Astrocyte (in vitro differentiated cells and primary cell): ENCODE data around the gene ZFHX3. TPM values are rescaled to one million over a fixed set of nuclear protein-coding genes. Genes with fewer than 3 reads are reported as not detected.

Experiments used
- DNase-seq: peaks from one replicate; pipeline ENCODE4 v3.0.0-alpha.2; 2010; ENCODE audit warnings: low read depth
- FAIRE-seq: peaks from 2 replicates; lab custom pipeline; 2011; peaks lifted over from hg19 to GRCh38; lab: Jason Lieb, UNC
- H2AFZ ChIP-seq: 2 replicates; pipeline ENCODE4 v1.6.0; 2012; ENCODE audit warnings: low read depth, low read length, inconsistent platforms
- H3K27ac ChIP-seq: 2 replicates; pipeline ENCODE4 v1.5.1; 2011; ENCODE audit warnings: low read depth, low read length, inconsistent platforms
- H3K27me3 ChIP-seq: 2 replicates; pipeline ENCODE4 v1.6.0; 2011; ENCODE audit warnings: low read length, inconsistent platforms; ENCODE audit not compliant: insufficient read depth
- H3K36me3 ChIP-seq: 2 replicates; pipeline ENCODE4 v1.5.1; 2011; ENCODE audit warnings: low read length, inconsistent platforms; ENCODE audit not compliant: insufficient read depth
- H3K4me1 ChIP-seq: 2 replicates; pipeline ENCODE4 v1.5.1; 2011; ENCODE audit warnings: low read length, inconsistent platforms; ENCODE audit not compliant: insufficient read depth
- H3K4me2 ChIP-seq: 2 replicates; pipeline ENCODE4 v1.6.0; 2012; ENCODE audit warnings: low read length, inconsistent platforms
- H3K4me3 ChIP-seq: 2 replicates; pipeline ENCODE4 v1.5.1; 2011; ENCODE audit warnings: low read depth, mild to moderate bottlenecking, low read length, inconsistent platforms; ENCODE audit not compliant: insufficient read depth
- H3K79me2 ChIP-seq: 2 replicates; pipeline ENCODE4 v1.6.0; 2012; ENCODE audit warnings: mild to moderate bottlenecking, low read length, inconsistent platforms; ENCODE audit not compliant: insufficient read depth
- H3K9ac ChIP-seq: 2 replicates; pipeline ENCODE4 v1.6.0; 2012; ENCODE audit warnings: mild to moderate bottlenecking, low read length, inconsistent platforms
- H3K9me3 ChIP-seq: 2 replicates; pipeline ENCODE4 v1.5.1; 2012; ENCODE audit warnings: low read depth, mild to moderate bottlenecking, low read length, inconsistent platforms; ENCODE audit not compliant: insufficient read depth
- H4K20me1 ChIP-seq: 2 replicates; pipeline ENCODE4 v1.6.0; 2012; ENCODE audit warnings: low read length, inconsistent platforms; ENCODE audit not compliant: insufficient read depth
- H3K27ac Mint-ChIP-seq: one replicate; pipeline ENCODE4 v1.8.0; 2021; ENCODE audit warnings: mild to moderate bottlenecking, mixed read lengths; ENCODE audit not compliant: unreplicated experiment
- H3K27me3 Mint-ChIP-seq: one replicate; pipeline ENCODE4 v1.8.0; 2021; ENCODE audit warnings: low read depth, mixed read lengths; ENCODE audit not compliant: unreplicated experiment
- H3K36me3 Mint-ChIP-seq: one replicate; pipeline ENCODE4 v1.8.0; 2021; ENCODE audit warnings: low read depth, mixed read lengths; ENCODE audit not compliant: unreplicated experiment
- H3K4me1 Mint-ChIP-seq: one replicate; pipeline ENCODE4 v1.8.0; 2021; ENCODE audit warnings: low read depth, mixed read lengths; ENCODE audit not compliant: unreplicated experiment
- H3K4me3 Mint-ChIP-seq: one replicate; pipeline ENCODE4 v1.8.0; 2021; ENCODE audit warnings: mild to moderate bottlenecking, moderate library complexity, mixed read lengths; ENCODE audit not compliant: unreplicated experiment
- H3K9me3 Mint-ChIP-seq: one replicate; pipeline ENCODE4 v1.8.0; 2021; ENCODE audit warnings: mild to moderate bottlenecking, mixed read lengths; ENCODE audit not compliant: unreplicated experiment
- CTCF ChIP-seq: IDR thresholded peaks from 2 replicates; pipeline ENCODE4 v1.5.1; 2011; ENCODE audit warnings: low read depth, mild to moderate bottlenecking, inconsistent platforms, low read length, moderate library complexity; ENCODE audit not compliant: insufficient read depth
- EZH2 ChIP-seq: IDR thresholded peaks from 2 replicates; pipeline ENCODE4 v1.6.1; 2012; ENCODE audit warnings: mild to moderate bottlenecking, low read length, inconsistent platforms; ENCODE audit not compliant: insufficient read depth
- total RNA-seq: library from RNA; stranded (reverse); gene quantifications from 2 replicates; pipeline ENCODE4 v1.2.1, GENCODE V29; 2021

Gene ZFHX3
- total RNA-seq, 1 donor from 2014 or later, result 19.7 TPM

GRCh38 chr16:72833482-72833881, 214.4 kb downstream of the ZFHX3 start:
- Histone ChIP-seq H3K4me3 (no peak overlapping the region), H3K79me2 (no peaks in the 10 kb centered on the region), H3K4me2 (no peak overlapping the region), H3K4me1 (peaks cover 7% of the 10 kb centered on the region), H3K27ac (no peak overlapping the region), H2AFZ (no peak overlapping the region), H4K20me1 (peaks cover 26% of the 10 kb centered on the region), H3K36me3 (no peaks in the 10 kb centered on the region), H3K9me3 (no peaks in the 10 kb centered on the region), H3K9ac (no peak overlapping the region), H3K27me3 (no peaks in the 10 kb centered on the region)
- no peaks in the 10 kb centered on the region for H3K27me3 Mint-ChIP-seq
- FAIRE-seq (no peak), DNase-seq (no peak)
- no peaks in the 10 kb centered on the region for H3K9me3 Mint-ChIP-seq
- H3K27ac Mint-ChIP-seq, result no peak overlapping the region
- peaks cover 5% of the 10 kb centered on the region for H3K36me3 Mint-ChIP-seq
- H3K4me1 Mint-ChIP-seq, result peaks cover 31% of the 10 kb centered on the region
- no peak for TF ChIP-seq CTCF
- no peak for TF ChIP-seq EZH2
- H3K4me3 Mint-ChIP-seq, result no peak overlapping the region

GRCh38 chr16:72832621-72833248, 215.2 kb downstream of the ZFHX3 start:
- Histone ChIP-seq H3K4me1 (peaks cover 4% of the 10 kb centered on the region), H3K36me3 (no peaks in the 10 kb centered on the region), H3K9me3 (no peaks in the 10 kb centered on the region), H3K9ac (no peak overlapping the region), H3K27ac (no peak overlapping the region), H3K4me3 (no peak overlapping the region), H2AFZ (no peak overlapping the region), H3K4me2 (no peak overlapping the region), H3K27me3 (no peaks in the 10 kb centered on the region), H3K79me2 (no peaks in the 10 kb centered on the region), H4K20me1 (peaks cover 26% of the 10 kb centered on the region)
- Mint-ChIP-seq H3K9me3 (no peaks in the 10 kb centered on the region), H3K27me3 (no peaks in the 10 kb centered on the region), H3K27ac (no peak overlapping the region), H3K36me3 (peaks cover 5% of the 10 kb centered on the region), H3K4me3 (no peak overlapping the region), H3K4me1 (peaks cover 31% of the 10 kb centered on the region)
- peak; percentile 24 for DNase-seq
- TF ChIP-seq CTCF, result peak; percentile 98
- TF ChIP-seq EZH2, result no peak
- no peak for FAIRE-seq
